GM10847 (cell line): ENCODE measurements around the gene ILF3.

ENCODE experiments used
- POLR2A ChIP-seq: IDR thresholded peaks from 2 replicates; pipeline ENCODE4 v1.6.1; 2011; ENCODE audit not compliant: insufficient read length; ENCODE audit errors: extremely low read depth

Gene ILF3

GRCh38 chr19:10699650-10700335, 45.6 kb downstream of the ILF3 start:
- no peak for TF ChIP-seq POLR2A

- TF ChIP-seq POLR2A, result no peak
These were observed 47.9 kb downstream of the ILF3 start for GRCh38 chr19:10701955-10702525.

GRCh38 chr19:10706990-10707389, 52.8 kb downstream of the ILF3 start:
- no peak for TF ChIP-seq POLR2A

GRCh38 chr19:10707440-10707839, 53.3 kb downstream of the ILF3 start:
- no peak for TF ChIP-seq POLR2A

GRCh38 chr19:10708291-10708690, 54.1 kb downstream of the ILF3 start:
- no peak for TF ChIP-seq POLR2A

GRCh38 chr19:10712045-10712444, 57.9 kb downstream of the ILF3 start:
- no peak for TF ChIP-seq POLR2A

- no peak for TF ChIP-seq POLR2A
These were observed 58.6 kb downstream of the ILF3 start for GRCh38 chr19:10712754-10713153.

- TF ChIP-seq POLR2A, result no peak
These were observed 59.2 kb downstream of the ILF3 start for GRCh38 chr19:10713317-10713716.

- TF ChIP-seq POLR2A, result no peak
These were observed 62.9 kb downstream of the ILF3 start for GRCh38 chr19:10717054-10717355.

GRCh38 chr19:10717356-10718204, 63.4 kb downstream of the ILF3 start, which contains the start of gene DNM2:
DNM2 (plus strand) TSS chr19:10718079; CDS start chr19:10718243, 164 bp downstream.
- TF ChIP-seq POLR2A, result peak; percentile 81

- no peak for TF ChIP-seq POLR2A
These were observed 64.4 kb downstream of the ILF3 start for GRCh38 chr19:10718205-10719196.

GRCh38 chr19:10719466-10719961, 65.4 kb downstream of the ILF3 start:
- no peak for TF ChIP-seq POLR2A

GRCh38 chr19:10720607-10721125, 66.5 kb downstream of the ILF3 start:
- TF ChIP-seq POLR2A, result no peak

GRCh38 chr19:10723591-10723990, 69.4 kb downstream of the ILF3 start:
- TF ChIP-seq POLR2A, result no peak
